Transverse colon (tissue), 4 donors: ENCODE results near the gene HACL1.

Experiments used
- POLR2A ChIP-seq: fragments of 450-650 bp; IDR thresholded peaks from one replicate; pipeline ENCODE4 v1.6.1; 2016; ENCODE audit warnings: antibody characterized with exemption, mild to moderate bottlenecking, moderate library complexity
- POLR2AphosphoS5 ChIP-seq, 3 donors: sonication (generic); formaldehyde crosslinking; IDR thresholded peaks; one replicate each; pipeline ENCODE4 v1.6.1; 2016; ENCODE audit warnings: antibody characterized with exemption in 3 of 3
- TF ChIP-seq, protein P1 (sequence below), 5 experiments: fragments of 200-600 bp in 3 of 5; fragments of 450-650 bp in 2 of 5; sonication (generic) in 3 of 5; IDR thresholded peaks; 1 replicate in 2 of 5; 2 replicates in 3 of 5; pipeline ENCODE4 v1.5.1; 2016 to 2017; ENCODE audit warnings: antibody characterized with exemption in 5 of 5, inconsistent platforms in 3 of 5, mild to moderate bottlenecking in 2 of 5, moderate library complexity in 1 of 5

- TF ChIP-seq, protein P1, sequence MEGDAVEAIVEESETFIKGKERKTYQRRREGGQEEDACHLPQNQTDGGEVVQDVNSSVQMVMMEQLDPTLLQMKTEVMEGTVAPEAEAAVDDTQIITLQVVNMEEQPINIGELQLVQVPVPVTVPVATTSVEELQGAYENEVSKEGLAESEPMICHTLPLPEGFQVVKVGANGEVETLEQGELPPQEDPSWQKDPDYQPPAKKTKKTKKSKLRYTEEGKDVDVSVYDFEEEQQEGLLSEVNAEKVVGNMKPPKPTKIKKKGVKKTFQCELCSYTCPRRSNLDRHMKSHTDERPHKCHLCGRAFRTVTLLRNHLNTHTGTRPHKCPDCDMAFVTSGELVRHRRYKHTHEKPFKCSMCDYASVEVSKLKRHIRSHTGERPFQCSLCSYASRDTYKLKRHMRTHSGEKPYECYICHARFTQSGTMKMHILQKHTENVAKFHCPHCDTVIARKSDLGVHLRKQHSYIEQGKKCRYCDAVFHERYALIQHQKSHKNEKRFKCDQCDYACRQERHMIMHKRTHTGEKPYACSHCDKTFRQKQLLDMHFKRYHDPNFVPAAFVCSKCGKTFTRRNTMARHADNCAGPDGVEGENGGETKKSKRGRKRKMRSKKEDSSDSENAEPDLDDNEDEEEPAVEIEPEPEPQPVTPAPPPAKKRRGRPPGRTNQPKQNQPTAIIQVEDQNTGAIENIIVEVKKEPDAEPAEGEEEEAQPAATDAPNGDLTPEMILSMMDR (IDR thresholded peaks at IDR 0.05) = no peak
- TF ChIP-seq POLR2A = no peak
- TF ChIP-seq POLR2AphosphoS5 (IDR thresholded peaks at IDR 0.05) = no peak
Observed at GRCh38 chr3:15638891-15639262, 37.5 kb upstream of the HACL1 start.
